Keratinocyte (primary cell): ENCODE data around the gene GPR146. TPM values are rescaled to one million over a fixed set of nuclear protein-coding genes. Genes with fewer than 3 reads are reported as not detected.

Source experiments
- DNase-seq: peaks from one replicate; pipeline ENCODE4 v3.0.0-alpha.2; 2011; ENCODE audit warnings: low read depth, missing footprints, low spot score
- FAIRE-seq: peaks from 2 replicates; lab custom pipeline; 2011; peaks lifted over from hg19 to GRCh38; lab: Jason Lieb, UNC
- H2AFZ ChIP-seq: 2 replicates; pipeline ENCODE4 v1.6.0; 2012; ENCODE audit warnings: low read length, control low read depth, inconsistent platforms; ENCODE audit not compliant: control insufficient read depth
- H3K27ac ChIP-seq: 2 replicates; pipeline ENCODE4 v1.5.1; 2011; ENCODE audit warnings: low read length; ENCODE audit not compliant: control insufficient read depth, insufficient read depth
- H3K27me3 ChIP-seq: 3 replicates; pipeline ENCODE4 v1.6.0; 2011; ENCODE audit warnings: low read length; ENCODE audit not compliant: control insufficient read depth, insufficient read depth; ENCODE audit errors: extremely low read depth
- H3K36me3 ChIP-seq, 2 experiments: 2 replicates in 1 of 2; 3 replicates in 1 of 2; pipeline ENCODE4 v1.5.1; 2011; ENCODE audit warnings: low read length in 2 of 2, mild to moderate bottlenecking in 1 of 2; ENCODE audit not compliant: control insufficient read depth in 2 of 2, insufficient read depth in 2 of 2; ENCODE audit errors: extremely low read depth in 1 of 2
- H3K4me1 ChIP-seq: 3 replicates; pipeline ENCODE4 v1.5.1; 2011; ENCODE audit warnings: low read length; ENCODE audit not compliant: control insufficient read depth, insufficient read depth; ENCODE audit errors: extremely low read depth
- H3K4me2 ChIP-seq: 3 replicates; pipeline ENCODE4 v1.6.0; 2011; ENCODE audit warnings: low read depth, low read length; ENCODE audit not compliant: control insufficient read depth, insufficient read depth; ENCODE audit errors: extremely low read depth
- H3K4me3 ChIP-seq, 3 experiments: fragments of 200-600 bp in 1 of 3; sonication (generic) in 1 of 3; 2 replicates in 2 of 3; 3 replicates in 1 of 3; pipeline ENCODE4 v1.5.1; 2011 to 2016; ENCODE audit warnings: low read length in 3 of 3, mild to moderate bottlenecking in 3 of 3, control low read depth in 2 of 3, inconsistent platforms in 1 of 3, low read depth in 1 of 3, mixed read lengths in 1 of 3, mixed run types in 1 of 3, moderate library complexity in 1 of 3; ENCODE audit not compliant: control insufficient read depth in 2 of 3, insufficient read depth in 2 of 3; ENCODE audit errors: extremely low read depth in 1 of 3
- H3K79me2 ChIP-seq: 2 replicates; pipeline ENCODE4 v1.6.0; 2012; ENCODE audit warnings: low read length; ENCODE audit not compliant: control insufficient read depth, insufficient read depth
- H3K9ac ChIP-seq: 3 replicates; pipeline ENCODE4 v1.6.0; 2011; ENCODE audit warnings: low read length; ENCODE audit not compliant: control insufficient read depth, insufficient read depth; ENCODE audit errors: extremely low read depth
- H3K9me1 ChIP-seq: 3 replicates; pipeline ENCODE4 v1.6.0; 2011; ENCODE audit warnings: low read length; ENCODE audit not compliant: control insufficient read depth, insufficient read depth; ENCODE audit errors: extremely low read depth
- H3K9me3 ChIP-seq: 2 replicates; pipeline ENCODE4 v1.5.1; 2012; ENCODE audit warnings: low read depth, low read length; ENCODE audit not compliant: control insufficient read depth
- H4K20me1 ChIP-seq: 3 replicates; pipeline ENCODE4 v1.6.0; 2011; ENCODE audit warnings: low read length; ENCODE audit not compliant: control insufficient read depth, insufficient read depth; ENCODE audit errors: extremely low read depth
- CTCF ChIP-seq, 3 experiments: IDR thresholded peaks in 1 of 3; conservative IDR thresholded peaks in 1 of 3; optimal IDR thresholded peaks in 1 of 3; 2 replicates in 2 of 3; 3 replicates in 1 of 3; pipeline versions ENCODE3 to v1.5.1; 2011; ENCODE audit warnings: low read length in 3 of 3, mild to moderate bottlenecking in 3 of 3, moderate library complexity in 2 of 3, control low read depth in 1 of 3, inconsistent platforms in 1 of 3; ENCODE audit not compliant: insufficient read depth in 2 of 3; ENCODE audit errors: extremely low read depth in 1 of 3
- EZH2 ChIP-seq: IDR thresholded peaks from one replicate; pipeline ENCODE4 v1.6.1; 2012; ENCODE audit warnings: inconsistent platforms, mild to moderate bottlenecking, low read length, moderate library complexity
- dilution Hi-C: fragments of 300-500 bp; cut with MboI; formaldehyde crosslinking; loops from one replicate; pipeline ENCODE4 v1.7.0; 2020; ENCODE audit warnings: low sequenced_read_pairs; ENCODE audit not compliant: extremely low pct_ligation_motif_present
- polyA plus RNA-seq, 5 experiments: library from polyadenylated mRNA; depleted of rRNA in 3 of 5; stranded (reverse) in 3 of 5; stranded (forward) in 1 of 5; unstranded in 1 of 5; fragments of >200 nt; gene quantifications; 1 replicate in 1 of 5; 2 replicates in 3 of 5; 3 replicates in 1 of 5; pipeline versions ENCODE4 v1.2.1 to v1.2.3, GENCODE V29; 2011 to 2012; ENCODE audit warnings: missing spikeins in 2 of 5, low read depth in 1 of 5, low replicate concordance in 1 of 5

GPR146 gene
- polyA plus RNA-seq, 1 donor (not counting 4 experiments of a cell fraction or from before 2014, with no cell fraction given), result 0.13 TPM

- Histone ChIP-seq H3K4me1 (peaks cover 2% of the 10 kb centered on the region), H4K20me1 (peaks cover 12% of the 10 kb centered on the region), H3K4me2 (no peak overlapping the region), H3K27ac (no peak overlapping the region), H3K9me3 (no peaks in the 10 kb centered on the region), H3K27me3 (no peaks in the 10 kb centered on the region), H2AFZ (no peak overlapping the region), H3K9me1 (no peaks in the 10 kb centered on the region), H3K4me3 (no peak overlapping the region), H3K9ac (no peak overlapping the region), H3K79me2 (no peaks in the 10 kb centered on the region), H3K36me3 (no peaks in the 10 kb centered on the region)
- DNase-seq (no peak), FAIRE-seq (no peak)
- TF ChIP-seq CTCF (optimal IDR thresholded peaks at IDR 0.05 in 1 of 3, IDR thresholded peaks at IDR 0.05 in 1 of 3, conservative IDR thresholded peaks at IDR 0.05 in 1 of 3; ENCODE audit: extremely low read depth in 1 of 3, insufficient read depth in 2 of 3, low read length in 3 of 3) (no peak), EZH2 (no peak)
- dilution Hi-C loops, result no loop called here
These were observed 6.0 kb downstream of the GPR146 start for GRCh38 chr7:1050254-1050906.

GRCh38 chr7:1050956-1051690, 6.8 kb downstream of the GPR146 start:
- peaks cover 12% of the 10 kb centered on the region for H4K20me1 ChIP-seq
- no peak overlapping the region for H3K4me3 ChIP-seq
- H3K9me3 ChIP-seq, result no peaks in the 10 kb centered on the region
- dilution Hi-C loops, result no loop called here
- FAIRE-seq (no peak), DNase-seq (no peak)
- H3K79me2 ChIP-seq, result no peaks in the 10 kb centered on the region
- no peak overlapping the region for H3K27ac ChIP-seq
- H3K4me1 ChIP-seq, result peaks cover 2% of the 10 kb centered on the region
- H3K9ac ChIP-seq, result no peak overlapping the region
- no peaks in the 10 kb centered on the region for H3K9me1 ChIP-seq
- H3K4me2 ChIP-seq, result no peak overlapping the region
- no peaks in the 10 kb centered on the region for H3K27me3 ChIP-seq
- H3K36me3 ChIP-seq, result no peaks in the 10 kb centered on the region
- H2AFZ ChIP-seq, result no peak overlapping the region
- TF ChIP-seq CTCF (optimal IDR thresholded peaks at IDR 0.05 in 1 of 3, IDR thresholded peaks at IDR 0.05 in 1 of 3, conservative IDR thresholded peaks at IDR 0.05 in 1 of 3; ENCODE audit: extremely low read depth in 1 of 3, insufficient read depth in 2 of 3, low read length in 3 of 3), result no peak
- TF ChIP-seq EZH2, result no peak
